Thoracic aorta (tissue), 2 donors: ENCODE results near the gene BCAR3. TPM values are rescaled to one million over a fixed set of nuclear protein-coding genes. Genes with fewer than 3 reads are reported as not detected.
A peak's percentile ranks its signal among the peaks of the same experiment; 100 is the strongest.

Experiments
- ATAC-seq: fragments of 150-250 bp; one replicate; pipeline ENCODE4 v1.8.0; 2017; ENCODE audit warnings: low read depth; ENCODE audit not compliant: insufficient number of reproducible peaks, low FRiP score
- DNase-seq: peaks from one replicate; pipeline ENCODE4 v3.0.0-alpha.2; 2020; ENCODE audit warnings: low spot score
- H3K27ac ChIP-seq, 2 donors: fragments of 200-600 bp; sonication (generic); 1 replicate in 1 of 2; 2 replicates in 1 of 2; pipeline ENCODE4 v1.5.1; 2016; ENCODE audit warnings: mild to moderate bottlenecking in 2 of 2, moderate library complexity in 2 of 2
- H3K27me3 ChIP-seq: fragments of 200-600 bp; sonication (generic); replicated peaks from 2 replicates; pipeline ENCODE4 v1.6.0; 2016; ENCODE audit warnings: mild to moderate bottlenecking; ENCODE audit not compliant: insufficient read depth
- H3K36me3 ChIP-seq: fragments of 200-600 bp; sonication (generic); one replicate; pipeline ENCODE4 v1.5.1; 2016
- H3K4me1 ChIP-seq, 2 donors: fragments of 200-600 bp; sonication (generic); 1 replicate in 1 of 2; 2 replicates in 1 of 2; pipeline versions ENCODE4 v1.5.1 to v1.6.0; 2016; ENCODE audit warnings: low read depth in 2 of 2, mild to moderate bottlenecking in 1 of 2; ENCODE audit not compliant: control insufficient read depth in 1 of 2
- H3K4me3 ChIP-seq: fragments of 200-600 bp; sonication (generic); 2 replicates; pipeline ENCODE4 v1.5.1; 2016; ENCODE audit warnings: mild to moderate bottlenecking
- H3K9me3 ChIP-seq: fragments of 200-600 bp; sonication (generic); 2 replicates; pipeline ENCODE4 v1.5.1; 2016
- total RNA-seq, 2 donors: library from RNA; depleted of rRNA; stranded (reverse); fragments of >200 nt; gene quantifications; one replicate each; pipeline versions ENCODE4 v1.1.0 to v1.2.3, GENCODE V29; 2016
- TF ChIP-seq, protein P1 (sequence below): fragments of 200-600 bp; sonication (generic); IDR thresholded peaks from one replicate; pipeline ENCODE4 v1.5.1; 2019; ENCODE audit warnings: antibody characterized with exemption

The BCAR3 gene
- total RNA-seq, 2 donors from 2014 or later: 26.7 to 36.3 TPM

DNA sequence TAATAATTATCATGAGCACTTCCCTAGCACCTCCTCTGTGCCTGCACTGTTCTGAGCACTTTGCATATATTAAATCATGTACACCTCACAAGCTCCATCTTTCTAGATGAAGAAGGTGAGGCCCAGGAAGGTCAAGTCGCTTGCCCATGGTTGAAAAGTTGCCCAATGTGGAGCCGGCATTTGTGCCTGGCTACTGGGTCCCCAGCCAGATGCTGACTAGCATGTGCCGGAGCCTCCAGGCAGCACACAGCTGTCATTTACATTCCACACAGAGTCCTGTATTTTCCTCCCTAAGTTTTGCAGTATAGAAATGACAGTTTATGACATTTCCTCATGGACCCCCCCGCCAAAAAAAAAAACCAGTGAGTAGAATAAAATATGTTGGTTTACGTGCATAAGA is 94.3 kb downstream of the BCAR3 start:
- Histone ChIP-seq H3K27ac (no peak overlapping the region), H3K36me3 (peaks cover 23% of the 10 kb centered on the region)
- no peak for DNase-seq

GRCh38 chr1:93585059-93585966 is 96.3 kb downstream of the BCAR3 start:
- Histone ChIP-seq H3K27ac (peak overlapping the region; percentile 25 to 65), H3K9me3 (no peaks in the 10 kb centered on the region), H3K4me3 (no peak overlapping the region), H3K27me3 (no peaks in the 10 kb centered on the region), H3K4me1 (peaks cover 15 to 30% of the 10 kb centered on the region in 2 donors), H3K36me3 (peaks cover 29% of the 10 kb centered on the region)
- TF ChIP-seq, protein P1, sequence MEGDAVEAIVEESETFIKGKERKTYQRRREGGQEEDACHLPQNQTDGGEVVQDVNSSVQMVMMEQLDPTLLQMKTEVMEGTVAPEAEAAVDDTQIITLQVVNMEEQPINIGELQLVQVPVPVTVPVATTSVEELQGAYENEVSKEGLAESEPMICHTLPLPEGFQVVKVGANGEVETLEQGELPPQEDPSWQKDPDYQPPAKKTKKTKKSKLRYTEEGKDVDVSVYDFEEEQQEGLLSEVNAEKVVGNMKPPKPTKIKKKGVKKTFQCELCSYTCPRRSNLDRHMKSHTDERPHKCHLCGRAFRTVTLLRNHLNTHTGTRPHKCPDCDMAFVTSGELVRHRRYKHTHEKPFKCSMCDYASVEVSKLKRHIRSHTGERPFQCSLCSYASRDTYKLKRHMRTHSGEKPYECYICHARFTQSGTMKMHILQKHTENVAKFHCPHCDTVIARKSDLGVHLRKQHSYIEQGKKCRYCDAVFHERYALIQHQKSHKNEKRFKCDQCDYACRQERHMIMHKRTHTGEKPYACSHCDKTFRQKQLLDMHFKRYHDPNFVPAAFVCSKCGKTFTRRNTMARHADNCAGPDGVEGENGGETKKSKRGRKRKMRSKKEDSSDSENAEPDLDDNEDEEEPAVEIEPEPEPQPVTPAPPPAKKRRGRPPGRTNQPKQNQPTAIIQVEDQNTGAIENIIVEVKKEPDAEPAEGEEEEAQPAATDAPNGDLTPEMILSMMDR: no peak
- DNase-seq: no peak
- ATAC-seq: no peak

More for the DNA sequence above, 94.3 kb downstream of the BCAR3 start:
- peaks cover 19 to 40% of the 10 kb centered on the region in 2 donors for H3K4me1 ChIP-seq
- no peaks in the 10 kb centered on the region for H3K27me3 ChIP-seq
- no peak overlapping the region for H3K4me3 ChIP-seq
- TF ChIP-seq, protein P1: no peak
- ATAC-seq: no peak
- H3K9me3 ChIP-seq: no peaks in the 10 kb centered on the region

GRCh38 chr1:93584261-93585003 is 97.2 kb downstream of the BCAR3 start:
- ATAC-seq (no peak), DNase-seq (no peak)
- Histone ChIP-seq H3K4me1 (peaks cover 18 to 39% of the 10 kb centered on the region in 2 donors), H3K9me3 (no peaks in the 10 kb centered on the region), H3K4me3 (no peak overlapping the region), H3K27me3 (no peaks in the 10 kb centered on the region), H3K27ac (peak overlapping the region; percentile 25 to 65), H3K36me3 (peaks cover 29% of the 10 kb centered on the region)
- TF ChIP-seq, protein P1: no peak

- ATAC-seq (no peak), DNase-seq (no peak)
- Histone ChIP-seq H3K9me3 (no peaks in the 10 kb centered on the region), H3K4me3 (no peak overlapping the region), H3K27ac (no peak overlapping the region), H3K4me1 (peaks cover 24 to 43% of the 10 kb centered on the region in 2 donors), H3K36me3 (peaks cover 31% of the 10 kb centered on the region), H3K27me3 (no peaks in the 10 kb centered on the region)
- TF ChIP-seq, protein P1: no peak
These were observed 99.5 kb downstream of the BCAR3 start for GRCh38 chr1:93581917-93582850.
